ENCODE results near the gene ZNF500. TPM values are rescaled to one million over a fixed set of nuclear protein-coding genes. Genes with fewer than 3 reads are reported as not detected.

Gene ZNF500
- total RNA-seq, 4 donors from 2014 or later, result 12.6 to 23.3 (median 20.5) TPM

- TF ChIP-seq CTCF (IDR thresholded peaks at IDR 0.05) (no peak), POLR2A (IDR thresholded peaks at IDR 0.05) (no peak)
- peak in 1 of 2 donors; percentile 42 for DNase-seq (ENCODE audit: low spot score in 2 of 2)
- H3K4me3 ChIP-seq (ENCODE audit: low read depth, poor library complexity, severe bottlenecking), result no peak overlapping the region
- 28 to 31% methylated on average over 17 of the region's 17 CpGs for WGBS, 2 donors
- intact Hi-C loops (cut with DNase I; ENCODE audit: low total_unique reads), result no loop called here
Observed at GRCh38 chr16:4767872-4768548, 1.0 kb upstream of the ZNF500 start.

- TF ChIP-seq CTCF (IDR thresholded peaks at IDR 0.05) (no peak), POLR2A (IDR thresholded peaks at IDR 0.05) (no peak)
- no peak for DNase-seq (ENCODE audit: low spot score in 2 of 2)
- intact Hi-C loops (cut with DNase I; ENCODE audit: low total_unique reads), result no loop called here
- 74 to 76% methylated on average over 26 of the region's 26 CpGs for WGBS, 2 donors
- no peak overlapping the region for H3K4me3 ChIP-seq (ENCODE audit: low read depth, poor library complexity, severe bottlenecking)
Observed at GRCh38 chr16:4765511-4766474, 1.2 kb downstream of the ZNF500 start.

GRCh38 chr16:4763791-4764190 is 3.2 kb downstream of the ZNF500 start:
- intact Hi-C loops (cut with DNase I; ENCODE audit: low total_unique reads), result no loop called here
- DNase-seq (ENCODE audit: low spot score in 2 of 2), result no peak
- 93 to 97% methylated on average over 6 to 7 of the region's 7 CpGs for WGBS, 2 donors
- H3K4me3 ChIP-seq (ENCODE audit: low read depth, poor library complexity, severe bottlenecking), result no peak overlapping the region
- no peak for TF ChIP-seq CTCF (IDR thresholded peaks at IDR 0.05)
- TF ChIP-seq POLR2A (IDR thresholded peaks at IDR 0.05), result no peak

- 84 to 93% methylated on average over 9 of the region's 9 CpGs for WGBS, 2 donors
- intact Hi-C loops (cut with DNase I; ENCODE audit: low total_unique reads), result no loop called here
- TF ChIP-seq CTCF (IDR thresholded peaks at IDR 0.05) (no peak), POLR2A (IDR thresholded peaks at IDR 0.05) (no peak)
- no peak overlapping the region for H3K4me3 ChIP-seq (ENCODE audit: low read depth, poor library complexity, severe bottlenecking)
- no peak for DNase-seq (ENCODE audit: low spot score in 2 of 2)
Observed at GRCh38 chr16:4762205-4762604, 4.8 kb downstream of the ZNF500 start.

- intact Hi-C loops (cut with DNase I; ENCODE audit: low total_unique reads), result no loop called here
- H3K4me3 ChIP-seq (ENCODE audit: low read depth, poor library complexity, severe bottlenecking), result no peak overlapping the region
- no peak for TF ChIP-seq POLR2A (IDR thresholded peaks at IDR 0.05)
- TF ChIP-seq CTCF (IDR thresholded peaks at IDR 0.05), result no peak
- 89 to 92% methylated on average over 23 of the region's 23 CpGs for WGBS, 2 donors
- no peak for DNase-seq (ENCODE audit: low spot score in 2 of 2)
Observed at GRCh38 chr16:4760221-4760910, 6.6 kb downstream of the ZNF500 start.
